GM13977 (cell line): ENCODE results near the gene IQCH.
A peak's percentile ranks its signal among the peaks of the same experiment; 100 is the strongest.
"Not testable (repeated sequence)": the region's sequence is repeated elsewhere in the genome, so short reads cannot be mapped to it uniquely, and the experiment has no call there.

Source experiments
- DNase-seq: peaks from one replicate; pipeline ENCODE4 v3.0.0; 2012; ENCODE audit warnings: low spot score
- CTCF ChIP-seq: IDR thresholded peaks from 2 replicates; pipeline ENCODE4 v1.5.1; 2012; ENCODE audit warnings: mild to moderate bottlenecking, control low read depth; ENCODE audit not compliant: insufficient read depth; ENCODE audit errors: extremely low read depth, missing control alignments
- in situ Hi-C: fragments of 300-500 bp; cut with MboI; formaldehyde crosslinking; loops from one replicate; pipeline ENCODE4 v1.12.0; 2022; ENCODE audit warnings: low sequenced_read_pairs, low pct_unique_long_range_greater_than_20kb, mixed read lengths, inconsistent platforms; ENCODE audit not compliant: unreplicated experiment

IQCH gene

DNA sequence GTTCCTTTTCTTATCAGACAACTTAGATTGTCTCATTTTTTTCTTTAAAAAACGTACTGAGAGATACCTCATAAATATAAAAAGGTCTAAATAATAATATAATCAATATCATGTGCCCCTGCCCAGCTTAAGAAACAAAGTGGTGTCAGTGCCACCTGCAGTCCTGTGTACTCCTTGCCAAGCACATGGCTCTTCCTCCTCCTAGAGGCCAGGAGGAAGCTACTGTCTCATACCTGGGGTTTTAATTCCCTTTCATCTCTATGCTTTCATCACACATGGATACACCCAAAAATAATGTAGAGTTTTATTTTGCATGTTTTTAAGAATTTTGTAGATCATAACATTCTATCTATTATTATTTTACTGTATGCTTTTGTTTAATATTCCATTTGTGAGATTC, 167.7 kb downstream of the IQCH start:
- in situ Hi-C loops: no loop called here
- no peak for DNase-seq
- TF ChIP-seq CTCF: peak; percentile 2

DNA sequence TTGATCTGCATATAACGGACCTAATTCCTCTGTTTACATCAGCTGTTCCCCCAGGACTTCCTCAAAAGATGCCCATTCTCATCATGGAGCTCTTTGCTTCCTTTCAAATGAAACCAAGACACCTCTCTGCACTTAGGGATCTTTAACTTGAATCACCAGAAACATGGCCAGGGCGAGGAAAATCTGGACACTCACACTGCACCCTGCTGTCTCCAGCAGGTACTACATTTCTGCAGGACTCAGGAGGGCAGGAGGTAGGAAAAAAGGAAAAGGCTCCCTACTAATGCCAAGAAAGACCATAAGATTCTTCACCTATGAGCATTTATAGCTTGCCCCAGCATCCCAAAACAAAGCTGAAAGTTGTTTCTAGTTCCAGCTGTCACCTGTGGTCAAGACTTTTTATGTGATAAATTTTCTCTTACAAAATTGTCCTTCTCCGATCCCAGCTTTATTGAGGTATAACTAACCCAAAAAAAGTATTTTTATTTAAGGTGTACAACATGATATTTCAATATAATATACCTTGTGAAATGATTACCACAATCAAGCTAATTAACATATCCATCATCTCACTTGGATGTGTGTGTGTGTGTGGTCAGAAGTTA, 179.0 kb downstream of the IQCH start:
- DNase-seq: peak; percentile 48
- in situ Hi-C loops: loop anchor here (25.0 kb wide), 1 partner anchor 496 kb away; no protein-coding TSS in a partner anchor
- TF ChIP-seq CTCF: peak; percentile 69

DNA sequence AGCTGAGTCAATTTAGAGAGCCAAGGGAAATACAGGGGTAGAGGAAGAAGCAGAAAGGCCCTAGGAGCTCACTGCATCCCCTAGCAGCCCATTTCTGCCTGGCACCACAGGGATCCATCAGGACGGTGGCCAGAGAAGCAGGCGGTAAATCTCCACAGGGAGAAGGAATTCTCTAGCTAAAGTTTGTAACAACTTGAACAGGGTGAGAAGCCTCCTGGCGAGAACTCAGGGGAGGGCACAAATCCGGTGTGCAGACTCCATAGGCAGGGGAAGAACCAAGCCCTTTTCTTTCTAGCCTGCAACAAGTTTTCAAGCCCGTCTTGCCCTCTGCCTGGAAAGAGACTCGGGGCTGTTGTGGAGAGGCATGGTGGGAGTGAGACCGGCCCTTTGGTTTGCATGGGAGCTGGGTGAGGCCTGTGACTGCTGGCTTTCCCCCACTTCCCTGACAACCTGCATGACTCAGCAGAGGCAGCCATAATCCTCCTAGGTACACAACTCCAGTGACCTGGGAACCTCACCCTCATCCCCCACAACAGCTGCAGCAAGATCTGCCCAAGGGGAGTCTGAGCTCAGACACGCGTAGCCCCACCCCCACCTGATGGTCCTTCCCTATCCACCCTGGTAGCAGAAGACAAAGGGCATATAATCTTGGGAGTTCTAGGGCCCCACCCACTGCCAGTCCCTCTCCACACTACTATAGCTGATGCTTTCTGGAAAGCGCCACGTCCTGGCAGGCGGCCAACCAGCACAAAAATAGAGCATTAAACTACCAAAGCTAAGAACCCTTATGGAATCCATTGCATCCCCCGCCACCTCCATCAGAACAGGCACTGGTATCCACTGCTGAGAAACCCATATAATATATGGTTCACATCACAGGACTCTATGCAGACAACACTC, 182.0 kb downstream of the IQCH start:
- in situ Hi-C loops: loop anchor here (25.0 kb wide), 1 partner anchor 499 kb away; no protein-coding TSS in a partner anchor
- not testable (repeated sequence) for DNase-seq

DNA sequence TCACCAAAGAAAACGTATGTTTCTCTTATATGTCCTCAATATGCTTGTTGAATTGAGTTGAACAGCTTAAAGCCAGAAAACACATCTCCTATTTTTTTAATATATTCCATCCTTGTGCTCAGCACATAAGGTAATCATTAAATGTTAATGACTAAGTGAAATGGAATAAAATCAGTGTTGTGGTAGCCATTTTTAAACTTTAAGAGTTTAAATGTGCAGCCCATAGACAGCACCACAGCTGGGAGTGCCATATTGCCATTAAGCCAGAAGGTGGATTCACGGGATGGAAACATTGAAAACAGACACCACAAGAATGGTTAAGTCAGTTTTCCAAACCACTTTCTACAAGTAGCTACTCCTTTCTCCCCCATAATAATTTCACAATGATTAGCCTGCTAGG, 189.5 kb downstream of the IQCH start:
- no peak for TF ChIP-seq CTCF
- DNase-seq: no peak
- in situ Hi-C loops: loop anchor here (25.0 kb wide), 1 partner anchor 507 kb away; no protein-coding TSS in a partner anchor

- in situ Hi-C loops: loop anchor here (25.0 kb wide), 1 partner anchor 509 kb away; no protein-coding TSS in a partner anchor
- no peak for DNase-seq
These were observed 191.9 kb downstream of the IQCH start for GRCh38 chr15:67446449-67446848.

DNA sequence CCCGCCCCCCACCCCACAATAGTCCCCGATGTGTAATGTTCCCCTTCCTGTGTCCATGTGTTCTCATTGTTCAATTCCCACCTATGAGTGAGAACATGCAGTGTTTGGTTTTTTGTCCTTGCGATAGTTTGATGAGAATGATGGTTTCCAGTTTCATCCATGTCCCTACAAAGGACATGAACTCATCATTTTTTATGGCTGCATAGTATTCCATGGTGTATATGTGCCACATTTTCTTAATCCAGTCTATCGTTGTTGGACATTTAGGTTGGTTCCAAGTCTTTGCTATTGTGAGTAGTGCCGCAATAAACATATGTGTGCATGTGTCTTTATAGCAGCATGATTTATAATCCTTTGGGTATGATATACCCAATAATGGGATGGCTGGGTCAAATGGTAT, 193.8 kb downstream of the IQCH start:
- in situ Hi-C loops: loop anchor here (25.0 kb wide), 1 partner anchor 511 kb away; no protein-coding TSS in a partner anchor
- not testable (repeated sequence) for DNase-seq

More at GRCh38 chr15:67446449-67446848, 191.9 kb downstream of the IQCH start:
- no peak for TF ChIP-seq CTCF

DNA sequence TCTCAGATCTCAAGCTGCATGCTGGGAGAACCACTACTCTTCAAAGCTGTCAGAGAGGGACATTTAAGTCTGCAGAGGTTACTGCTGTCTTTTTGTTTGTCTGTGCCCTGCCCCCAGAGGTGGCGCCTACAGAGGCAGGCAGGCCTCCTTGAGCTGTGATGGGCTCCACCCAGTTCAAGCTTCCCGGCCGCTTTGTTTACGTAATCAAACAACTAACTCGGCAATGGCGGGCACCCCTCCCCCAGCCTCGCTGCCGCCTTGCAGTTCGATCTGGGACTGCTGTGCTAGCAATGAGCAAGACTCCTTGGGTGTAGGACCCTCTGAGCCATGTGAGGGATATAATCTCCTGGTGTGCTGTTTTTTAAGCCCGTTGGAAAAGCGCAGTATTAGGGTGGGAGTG, 199.1 kb downstream of the IQCH start:
- in situ Hi-C loops, DNase-seq: not testable (repeated sequence)
